Epithelial cell of esophagus (primary cell): ENCODE results near the gene DDX17.

Experiments
- DNase-seq: peaks from one replicate; pipeline ENCODE4 v3.0.0; 2010; ENCODE audit warnings: low read depth
- H3K4me3 ChIP-seq: 2 replicates; pipeline ENCODE4 v1.5.1; 2011; ENCODE audit warnings: mild to moderate bottlenecking, low read length, control low read depth
- TF ChIP-seq, protein P1 (sequence below): IDR thresholded peaks from 2 replicates; pipeline ENCODE4 v1.5.1; 2011; ENCODE audit warnings: low read depth, mild to moderate bottlenecking, low read length, control low read depth, inconsistent platforms; ENCODE audit not compliant: insufficient read depth; ENCODE audit errors: missing control alignments

DDX17 gene

DNA sequence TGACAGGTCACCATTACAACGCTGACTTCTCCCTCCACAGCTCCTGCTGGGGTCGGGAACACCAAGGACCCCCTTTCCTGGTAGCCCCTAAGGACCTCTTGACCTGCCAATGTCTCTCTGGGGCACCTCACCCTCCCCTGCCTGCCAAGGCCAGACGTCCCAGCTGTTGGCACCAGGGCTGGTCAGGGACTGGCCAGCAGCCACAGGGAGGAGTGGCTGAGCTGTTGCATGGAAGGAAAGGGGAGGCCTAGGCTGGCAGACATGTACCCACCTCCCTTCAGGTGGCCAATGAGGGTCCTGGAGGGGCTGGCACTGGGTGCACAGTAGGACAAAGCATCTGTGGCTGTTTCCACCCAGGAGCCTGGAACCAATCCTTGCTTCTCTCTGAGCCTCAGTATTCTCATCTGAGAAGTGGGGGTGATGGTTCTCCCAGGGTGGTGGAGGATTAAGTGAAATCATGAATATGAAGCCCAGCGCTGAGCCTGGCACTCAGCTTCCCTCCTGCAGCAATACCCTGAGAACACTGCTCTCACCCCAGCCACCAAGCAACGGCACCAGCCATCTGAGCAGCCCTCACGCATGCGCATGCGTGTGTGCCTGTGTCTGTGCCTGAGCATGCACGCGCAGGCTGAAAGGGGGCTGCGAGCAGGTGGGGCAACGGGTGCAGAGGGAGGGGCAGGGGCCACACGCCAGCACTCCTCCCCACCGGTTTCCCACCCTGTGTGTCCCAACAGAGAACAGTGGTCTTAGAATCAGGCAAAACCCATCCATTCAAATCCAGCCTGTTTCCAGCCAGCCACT is 57.0 kb downstream of the DDX17 start:
- TF ChIP-seq, protein P1, sequence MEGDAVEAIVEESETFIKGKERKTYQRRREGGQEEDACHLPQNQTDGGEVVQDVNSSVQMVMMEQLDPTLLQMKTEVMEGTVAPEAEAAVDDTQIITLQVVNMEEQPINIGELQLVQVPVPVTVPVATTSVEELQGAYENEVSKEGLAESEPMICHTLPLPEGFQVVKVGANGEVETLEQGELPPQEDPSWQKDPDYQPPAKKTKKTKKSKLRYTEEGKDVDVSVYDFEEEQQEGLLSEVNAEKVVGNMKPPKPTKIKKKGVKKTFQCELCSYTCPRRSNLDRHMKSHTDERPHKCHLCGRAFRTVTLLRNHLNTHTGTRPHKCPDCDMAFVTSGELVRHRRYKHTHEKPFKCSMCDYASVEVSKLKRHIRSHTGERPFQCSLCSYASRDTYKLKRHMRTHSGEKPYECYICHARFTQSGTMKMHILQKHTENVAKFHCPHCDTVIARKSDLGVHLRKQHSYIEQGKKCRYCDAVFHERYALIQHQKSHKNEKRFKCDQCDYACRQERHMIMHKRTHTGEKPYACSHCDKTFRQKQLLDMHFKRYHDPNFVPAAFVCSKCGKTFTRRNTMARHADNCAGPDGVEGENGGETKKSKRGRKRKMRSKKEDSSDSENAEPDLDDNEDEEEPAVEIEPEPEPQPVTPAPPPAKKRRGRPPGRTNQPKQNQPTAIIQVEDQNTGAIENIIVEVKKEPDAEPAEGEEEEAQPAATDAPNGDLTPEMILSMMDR = no peak
- DNase-seq = no peak
- H3K4me3 ChIP-seq = no peak overlapping the region

DNA sequence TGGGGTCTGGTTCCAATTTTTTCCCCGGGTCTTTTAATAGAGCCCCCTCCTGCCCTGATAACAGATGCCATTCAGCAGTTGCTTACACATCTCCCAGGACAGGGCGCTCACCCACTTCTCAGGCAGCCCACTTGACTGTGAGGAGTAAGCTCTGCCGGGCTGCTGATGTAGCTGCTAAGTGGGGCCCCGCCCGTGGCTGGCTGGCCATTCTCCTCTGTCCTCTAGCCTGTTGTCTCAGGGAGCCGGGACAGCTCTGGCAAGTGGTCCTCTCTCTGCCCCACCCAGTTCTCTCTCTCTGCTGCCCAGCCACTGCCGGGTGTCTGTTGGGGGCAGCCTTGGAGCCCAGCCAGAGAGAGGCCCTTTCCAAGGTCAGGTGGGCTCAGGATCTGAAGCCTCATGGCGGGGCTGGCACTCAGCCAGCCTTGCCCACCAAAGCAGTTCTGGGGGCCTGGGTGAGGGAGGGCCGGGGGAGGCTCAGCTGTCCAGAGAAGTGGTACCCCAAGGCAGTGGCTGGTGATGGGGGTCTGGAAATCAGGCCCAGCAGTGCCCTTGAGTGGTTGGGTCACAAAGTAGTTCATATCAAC is 60.0 kb downstream of the DDX17 start:
- TF ChIP-seq, protein P1 = no peak
- no peak overlapping the region for H3K4me3 ChIP-seq
- no peak for DNase-seq

DNA sequence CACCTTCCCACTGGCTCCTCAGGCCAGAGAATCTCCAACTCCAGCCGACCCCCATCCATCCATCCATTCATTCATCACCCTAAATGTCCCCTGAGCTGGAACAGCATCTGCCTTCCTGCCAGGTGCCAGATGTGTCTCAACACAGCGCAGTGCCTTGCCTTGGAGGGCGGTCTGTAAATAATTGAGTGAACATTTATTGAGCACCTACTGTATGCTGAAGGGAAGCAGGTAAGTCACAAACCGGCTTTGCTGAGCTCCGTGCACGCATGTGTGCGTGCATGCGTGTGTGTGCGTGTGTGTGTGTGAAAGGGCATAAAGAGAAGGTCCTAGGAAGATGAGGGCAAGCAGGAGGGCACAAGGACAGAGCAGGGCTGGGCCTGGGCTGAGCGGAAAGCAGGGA is 61.3 kb downstream of the DDX17 start:
- no peak for DNase-seq
- no peak overlapping the region for H3K4me3 ChIP-seq
- TF ChIP-seq, protein P1 = no peak

DNA sequence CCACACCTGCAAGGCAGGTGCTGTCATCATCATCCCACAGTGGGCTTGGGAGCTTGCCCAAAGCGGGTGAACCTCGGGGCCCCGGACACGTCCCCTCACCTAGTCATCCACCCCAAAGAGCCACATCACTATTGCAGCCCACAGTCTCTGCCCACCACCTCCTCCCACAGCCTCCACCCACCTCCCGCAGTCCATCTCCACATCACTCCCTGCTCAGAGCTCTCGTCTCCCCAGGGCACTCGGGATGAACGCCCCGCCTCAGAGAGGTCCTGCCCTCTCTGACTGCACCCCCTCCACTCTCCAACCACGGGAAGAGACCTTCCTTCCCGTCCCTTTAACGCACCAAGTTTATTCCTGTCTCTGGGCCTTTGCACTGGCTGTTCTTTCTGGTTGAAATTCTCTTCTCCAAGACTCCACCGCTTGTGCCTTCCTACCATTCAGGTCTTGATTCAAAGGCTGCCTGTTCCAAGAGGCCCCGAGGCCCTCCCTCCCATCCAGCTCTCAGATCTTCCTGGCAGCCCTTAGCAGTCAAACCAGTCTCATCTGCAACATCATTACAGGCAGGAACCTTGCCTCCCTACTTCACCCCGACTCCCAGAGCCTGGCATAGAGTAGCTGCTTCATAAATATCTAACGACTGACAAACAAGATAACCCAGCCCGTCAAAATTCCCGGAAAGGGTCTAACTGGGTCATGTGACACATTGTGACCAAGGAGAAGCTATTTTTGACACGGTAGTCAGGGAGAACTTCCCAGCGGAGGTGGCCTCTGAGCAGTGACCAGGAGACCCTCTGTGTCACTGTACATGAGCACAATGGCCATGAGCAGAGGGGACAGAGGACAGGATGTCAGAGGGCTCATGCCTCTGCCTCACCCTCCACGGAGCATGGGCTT is 62.2 kb downstream of the DDX17 start:
- TF ChIP-seq, protein P1 = no peak
- DNase-seq = peak; percentile 65
- H3K4me3 ChIP-seq = no peak overlapping the region

DNA sequence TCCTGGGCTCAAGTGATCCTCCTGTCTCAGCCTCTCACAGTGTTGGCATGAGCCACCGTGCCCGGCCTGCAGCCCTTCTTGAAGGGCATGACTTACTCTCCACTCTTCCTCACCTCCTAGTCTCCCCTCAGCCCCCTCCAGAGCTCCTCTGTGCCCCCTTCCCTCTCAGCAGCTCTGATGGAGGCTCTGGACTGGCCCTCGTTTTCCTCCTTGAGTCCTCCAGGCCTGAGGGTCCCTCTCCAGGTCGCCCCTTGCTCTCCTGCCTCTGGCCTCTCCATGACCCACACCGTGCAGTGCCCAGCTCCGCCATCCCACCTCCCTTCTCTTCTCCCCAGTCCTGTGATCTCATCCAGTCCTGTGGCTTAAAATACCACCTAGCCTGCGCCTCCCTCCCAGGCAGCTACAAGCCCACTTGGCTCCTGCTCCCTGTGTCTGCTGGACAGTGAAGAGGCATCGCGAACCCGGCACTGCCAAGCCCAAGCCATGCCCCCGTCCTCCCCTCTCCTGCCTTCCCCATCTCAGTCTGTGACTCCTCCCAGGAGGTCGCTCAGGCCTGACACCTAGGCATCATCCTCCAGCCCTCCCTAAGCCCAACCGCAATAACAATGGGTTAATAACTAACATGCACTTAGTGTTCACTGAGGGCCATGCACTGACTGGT is 63.0 kb downstream of the DDX17 start:
- TF ChIP-seq, protein P1 = no peak
- no peak for DNase-seq
- no peak overlapping the region for H3K4me3 ChIP-seq

DNA sequence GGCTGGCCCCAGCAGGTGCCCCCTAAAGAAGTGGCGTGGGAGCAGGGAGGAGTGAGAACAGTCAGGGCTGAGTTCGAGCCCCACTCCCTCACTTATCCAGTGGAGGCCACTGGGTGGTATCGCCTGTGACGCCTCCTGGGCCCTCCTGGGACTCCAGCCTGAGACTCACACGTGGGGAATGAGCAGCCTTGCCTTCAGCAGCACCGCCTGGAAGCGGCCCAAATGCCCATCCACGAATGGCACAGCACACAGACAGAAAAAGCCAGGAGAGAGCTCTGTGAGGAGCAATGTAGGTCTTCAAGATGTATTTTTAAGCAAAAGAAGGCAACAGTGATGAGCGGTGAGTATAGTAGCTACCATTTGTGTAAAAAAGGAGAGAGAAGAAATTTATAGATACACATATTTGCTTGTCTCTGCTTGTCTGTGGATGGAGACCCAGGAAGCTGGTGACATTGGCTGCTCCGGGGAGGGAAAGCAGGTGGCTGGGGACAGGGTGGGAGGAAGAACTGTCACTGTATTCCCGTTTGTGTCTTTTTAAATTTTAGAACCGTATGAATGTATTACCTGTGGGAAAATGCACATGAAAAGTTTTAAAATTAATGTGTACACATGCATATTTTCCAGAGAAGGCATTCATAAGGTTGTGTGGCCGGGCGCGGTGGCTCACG is 64.4 kb downstream of the DDX17 start:
- no peak overlapping the region for H3K4me3 ChIP-seq
- TF ChIP-seq, protein P1 = no peak
- no peak for DNase-seq
